Ascending aorta (tissue), 2 donors: ENCODE data around the gene PAFAH2. TPM values are rescaled to one million over a fixed set of nuclear protein-coding genes. Genes with fewer than 3 reads are reported as not detected.
"Not testable (repeated sequence)": the region's sequence is repeated elsewhere in the genome, so short reads cannot be mapped to it uniquely, and the experiment has no call there.

ENCODE experiments used
- DNase-seq, 2 donors: peaks; one replicate each; pipeline ENCODE4 v3.0.0-alpha.2; 2019; ENCODE audit warnings: low spot score in 2 of 2
- H3K27ac ChIP-seq, 2 donors: fragments of 200-600 bp; sonication (generic); one replicate each; pipeline ENCODE4 v1.5.1; 2016 to 2017; ENCODE audit warnings: mild to moderate bottlenecking in 1 of 2
- H3K27me3 ChIP-seq: fragments of 200-600 bp; sonication (generic); one replicate; pipeline ENCODE4 v1.5.1; 2017
- H3K36me3 ChIP-seq, 2 donors: fragments of 200-600 bp; sonication (generic); one replicate each; pipeline ENCODE4 v1.5.1; 2016
- H3K4me1 ChIP-seq, 2 donors: fragments of 200-600 bp; sonication (generic); one replicate each; pipeline ENCODE4 v1.5.1; 2016 to 2017; ENCODE audit warnings: mild to moderate bottlenecking in 1 of 2
- H3K4me3 ChIP-seq, 2 donors: fragments of 200-600 bp; sonication (generic); one replicate each; pipeline ENCODE4 v1.5.1; 2016 to 2017; ENCODE audit warnings: mild to moderate bottlenecking in 1 of 2
- H3K9me3 ChIP-seq, 2 donors: fragments of 200-600 bp; sonication (generic); one replicate each; pipeline ENCODE4 v1.5.1; 2016
- CTCF ChIP-seq, 3 experiments: fragments of 200-600 bp in 2 of 3; fragments of 450-650 bp in 1 of 3; sonication (generic) in 2 of 3; IDR thresholded peaks; one replicate each; pipeline ENCODE4 v1.5.1; 2016 to 2019; ENCODE audit warnings: antibody characterized with exemption in 3 of 3, mild to moderate bottlenecking in 1 of 3, moderate library complexity in 1 of 3
- intact Hi-C: fragments of 100-400 bp; cut with DNase I; formaldehyde crosslinking; loops from one replicate; pipeline ENCODE4 v1.15.1; 2023
- total RNA-seq: library from RNA; depleted of rRNA; stranded (reverse); fragments of >200 nt; gene quantifications from one replicate; pipeline ENCODE4 v1.1.0, GENCODE V29; 2016

The PAFAH2 gene
- total RNA-seq, 1 donor from 2014 or later: 1.3 TPM

- no peak for TF ChIP-seq CTCF (IDR thresholded peaks at IDR 0.05)
- intact Hi-C loops: no loop called here
- Histone ChIP-seq H3K27me3 (no peaks in the 10 kb centered on the region), H3K4me3 (no peak overlapping the region), H3K36me3 (peaks cover 28 to 35% of the 10 kb centered on the region in 2 donors), H3K27ac (no peak overlapping the region), H3K4me1 (no peaks in the 10 kb centered on the region), H3K9me3 (no peaks in the 10 kb centered on the region)
- DNase-seq: no peak
Observed at GRCh38 chr1:25987951-25988350, 9.9 kb downstream of the PAFAH2 start.

- H3K27me3 ChIP-seq, DNase-seq, H3K9me3 ChIP-seq, intact Hi-C loops, H3K4me1 ChIP-seq, H3K4me3 ChIP-seq, H3K27ac ChIP-seq: not testable (repeated sequence)
- peaks cover 40 to 47% of the 10 kb centered on the region in 2 donors for H3K36me3 ChIP-seq
Observed at GRCh38 chr1:25986773-25987172, 11.1 kb downstream of the PAFAH2 start.

GRCh38 chr1:25985670-25986069 is 12.2 kb downstream of the PAFAH2 start:
- no peak for TF ChIP-seq CTCF (IDR thresholded peaks at IDR 0.05)
- Histone ChIP-seq H3K27ac (no peak overlapping the region), H3K4me1 (no peaks in the 10 kb centered on the region), H3K27me3 (no peaks in the 10 kb centered on the region), H3K4me3 (no peak overlapping the region), H3K36me3 (peaks cover 51 to 58% of the 10 kb centered on the region in 2 donors), H3K9me3 (no peaks in the 10 kb centered on the region)
- intact Hi-C loops: no loop called here
- DNase-seq: no peak

GRCh38 chr1:25985171-25985570 is 12.7 kb downstream of the PAFAH2 start:
- Histone ChIP-seq H3K27me3 (no peaks in the 10 kb centered on the region), H3K4me3 (no peak overlapping the region), H3K27ac (no peak overlapping the region), H3K36me3 (peaks cover 53 to 62% of the 10 kb centered on the region in 2 donors), H3K9me3 (no peaks in the 10 kb centered on the region), H3K4me1 (no peaks in the 10 kb centered on the region)
- TF ChIP-seq CTCF (IDR thresholded peaks at IDR 0.05): no peak
- no peak for DNase-seq
- intact Hi-C loops: no loop called here

- no peak for TF ChIP-seq CTCF (IDR thresholded peaks at IDR 0.05)
- Histone ChIP-seq H3K9me3 (no peaks in the 10 kb centered on the region), H3K27ac (no peak overlapping the region), H3K36me3 (peaks cover 43 to 80% of the 10 kb centered on the region in 2 donors), H3K27me3 (no peaks in the 10 kb centered on the region), H3K4me1 (no peaks in the 10 kb centered on the region), H3K4me3 (no peak overlapping the region)
- intact Hi-C loops: no loop called here
- DNase-seq: no peak
Observed at GRCh38 chr1:25979210-25979609, 18.7 kb downstream of the PAFAH2 start.

GRCh38 chr1:25978403-25978802 is 19.5 kb downstream of the PAFAH2 start:
- intact Hi-C loops: no loop called here
- H3K4me3 ChIP-seq: no peak overlapping the region
- no peaks in the 10 kb centered on the region for H3K9me3 ChIP-seq
- no peak overlapping the region for H3K27ac ChIP-seq
- no peaks in the 10 kb centered on the region for H3K4me1 ChIP-seq
- DNase-seq: no peak
- TF ChIP-seq CTCF (IDR thresholded peaks at IDR 0.05): no peak
- peaks cover 43 to 82% of the 10 kb centered on the region in 2 donors for H3K36me3 ChIP-seq
- H3K27me3 ChIP-seq: no peaks in the 10 kb centered on the region
